GM11168 (cell line): Measurements from ENCODE around the gene JOSD1.

ENCODE experiments used
- in situ Hi-C: fragments of 300-500 bp; cut with MboI; formaldehyde crosslinking; loops from one replicate; pipeline ENCODE4 v1.12.0; 2022; ENCODE audit warnings: low sequenced_read_pairs; ENCODE audit not compliant: unreplicated experiment

JOSD1 gene

GRCh38 chr22:38733724-38734381 is 33.1 kb upstream of the JOSD1 start:
- in situ Hi-C loops: no loop called here

DNA sequence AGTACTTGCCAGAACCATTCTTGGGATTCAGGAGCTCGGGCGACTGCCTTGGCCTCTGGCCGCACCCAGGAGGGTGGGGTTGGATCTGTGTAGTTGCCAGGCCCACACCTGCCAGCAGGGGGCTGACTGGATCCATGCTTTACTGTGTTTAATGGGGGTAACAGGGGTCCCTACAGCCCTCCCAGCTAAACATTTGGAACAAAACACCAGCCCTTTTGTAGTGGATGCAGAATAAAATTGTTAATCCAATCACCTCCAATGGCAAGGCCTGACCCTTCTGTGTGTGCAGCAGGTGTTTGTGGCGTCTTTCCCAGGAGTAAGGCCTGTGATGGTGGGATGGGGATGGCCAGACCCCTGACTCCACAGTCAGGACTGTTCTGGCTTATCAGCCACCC is 32.6 kb upstream of the JOSD1 start:
- in situ Hi-C loops: no loop called here

- in situ Hi-C loops: no loop called here
Measured at GRCh38 chr22:38732251-38732815, 31.6 kb upstream of the JOSD1 start.

GRCh38 chr22:38731703-38732161 is 31.0 kb upstream of the JOSD1 start:
- in situ Hi-C loops: no loop called here

GRCh38 chr22:38730411-38730871 is 29.7 kb upstream of the JOSD1 start:
- in situ Hi-C loops: no loop called here

DNA sequence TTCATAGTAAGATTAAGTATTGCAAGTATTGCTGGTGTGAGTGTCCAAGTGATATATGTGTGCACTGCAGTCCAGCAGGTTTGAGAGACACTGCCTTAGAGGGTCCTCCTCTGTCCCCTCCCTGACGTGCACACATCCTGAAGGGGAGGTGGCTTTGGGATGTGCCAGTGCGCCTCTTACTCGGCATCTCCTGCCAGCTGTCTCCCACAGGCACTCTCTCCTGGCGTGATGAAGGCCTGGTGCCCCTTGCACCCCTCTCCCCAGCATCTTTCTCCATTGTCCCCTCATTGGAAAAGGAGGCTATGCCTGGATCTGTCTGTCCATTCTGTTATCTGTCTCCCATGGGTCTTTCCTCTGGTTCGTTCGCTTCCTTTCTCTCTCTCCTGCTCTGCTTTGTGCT is 29.2 kb upstream of the JOSD1 start:
- in situ Hi-C loops: no loop called here

GRCh38 chr22:38728871-38729796 is 28.4 kb upstream of the JOSD1 start:
- in situ Hi-C loops: no loop called here

- in situ Hi-C loops: no loop called here
Measured at GRCh38 chr22:38727530-38728451, 27.0 kb upstream of the JOSD1 start.

DNA sequence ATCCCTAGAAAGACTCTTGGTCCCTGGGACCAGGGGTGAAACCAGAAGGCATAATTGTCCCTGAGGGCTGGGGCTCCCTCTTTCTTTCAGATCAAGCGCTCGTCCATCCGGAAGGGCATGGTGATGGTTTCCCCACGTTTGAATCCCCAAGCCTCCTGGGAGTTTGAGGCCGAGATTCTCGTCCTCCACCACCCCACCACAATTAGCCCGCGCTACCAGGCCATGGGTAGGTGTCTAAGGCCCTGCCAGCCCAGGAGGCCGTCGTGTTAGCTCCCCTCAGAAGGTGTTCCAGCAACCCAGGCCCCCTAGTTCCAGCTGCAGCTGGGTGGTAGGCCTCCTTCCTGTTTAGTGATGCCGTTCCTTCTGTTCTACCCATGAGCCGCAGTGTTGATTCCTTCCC is 26.4 kb upstream of the JOSD1 start:
- in situ Hi-C loops: no loop called here

DNA sequence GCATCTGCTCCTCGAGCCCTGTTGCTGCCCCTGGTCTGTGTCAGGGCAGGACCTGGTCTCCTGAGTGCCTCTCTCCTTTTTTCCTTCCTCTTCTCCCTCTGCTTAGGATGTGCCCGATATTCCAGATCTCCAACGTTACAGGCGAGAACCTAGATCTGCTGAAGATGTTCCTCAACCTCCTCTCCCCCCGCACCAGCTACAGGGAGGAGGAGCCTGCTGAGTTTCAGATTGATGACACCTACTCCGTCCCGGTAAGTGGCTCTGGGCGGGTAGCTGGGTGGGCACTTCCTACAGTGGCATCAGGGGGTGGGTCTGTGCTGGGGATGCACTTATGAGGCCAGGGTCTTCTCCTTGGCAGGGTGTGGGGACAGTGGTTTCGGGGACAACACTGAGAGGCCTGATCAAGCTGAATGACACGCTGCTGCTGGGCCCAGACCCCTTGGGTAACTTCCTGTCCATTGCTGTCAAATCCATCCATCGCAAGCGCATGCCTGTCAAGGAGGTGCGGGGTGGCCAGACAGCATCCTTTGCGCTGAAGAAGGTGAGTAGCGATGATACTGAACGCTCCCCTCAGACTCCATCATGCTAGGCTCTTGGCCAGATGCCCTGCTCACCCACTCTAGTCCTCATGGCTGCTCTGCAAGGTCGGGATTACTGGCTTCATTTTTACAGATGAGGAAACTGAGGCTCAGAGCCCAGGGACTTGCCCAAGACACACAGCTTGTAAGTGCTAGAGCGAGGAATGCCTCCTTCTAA is 25.3 kb upstream of the JOSD1 start:
- in situ Hi-C loops: no loop called here

DNA sequence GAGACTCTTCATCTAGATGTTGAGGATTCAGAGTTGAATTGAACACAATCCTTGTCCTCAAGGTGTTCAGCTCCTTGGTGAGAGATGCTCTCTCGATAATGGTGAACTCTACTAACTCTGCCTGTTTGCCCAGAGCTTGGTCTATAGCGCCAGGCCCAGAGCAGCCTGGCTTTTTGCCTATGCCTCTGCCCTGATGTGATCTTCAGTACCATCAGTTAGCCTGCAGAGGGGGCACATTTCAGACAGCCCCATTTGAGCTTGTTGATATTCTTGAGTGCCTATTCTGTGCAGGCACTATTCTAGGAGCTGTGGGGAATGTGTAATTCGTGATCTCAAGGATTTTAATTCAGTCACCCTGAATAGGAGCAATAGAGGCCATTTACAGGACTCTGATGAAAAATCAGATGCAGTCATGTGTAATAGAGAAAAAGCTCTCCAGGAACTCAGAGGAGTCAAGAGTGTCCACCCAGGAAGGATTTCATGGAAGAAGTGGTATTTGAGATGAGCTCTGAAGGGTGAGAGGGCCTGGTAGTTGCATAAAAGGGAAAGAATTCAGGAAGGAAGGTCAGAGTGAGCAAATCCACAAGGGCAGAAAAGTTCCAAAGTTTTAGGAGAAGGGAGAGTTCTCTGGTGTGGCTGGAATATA is 24.3 kb upstream of the JOSD1 start:
- in situ Hi-C loops: no loop called here

- in situ Hi-C loops: no loop called here
Measured at GRCh38 chr22:38724176-38724575, 23.4 kb upstream of the JOSD1 start.

GRCh38 chr22:38721551-38721950 is 20.8 kb upstream of the JOSD1 start:
- in situ Hi-C loops: no loop called here

DNA sequence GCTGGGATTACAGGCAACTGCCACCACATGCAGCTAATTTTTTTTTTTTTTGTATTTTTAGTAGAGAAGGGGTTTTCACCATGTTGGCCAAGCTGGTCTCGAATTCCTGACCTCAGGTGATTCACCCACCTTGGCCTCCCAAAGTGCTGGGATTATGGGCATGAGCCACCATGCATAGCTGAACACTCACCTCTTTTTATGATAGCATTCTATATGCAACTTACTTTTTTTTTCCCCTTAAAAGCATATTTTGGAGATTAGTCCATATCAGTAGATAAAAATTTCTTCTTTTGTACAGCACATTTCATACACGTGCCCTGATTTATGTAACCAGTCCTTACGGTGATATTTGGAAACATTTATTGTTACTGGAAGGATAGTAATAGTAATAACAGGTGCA is 19.6 kb upstream of the JOSD1 start:
- in situ Hi-C loops: no loop called here

DNA sequence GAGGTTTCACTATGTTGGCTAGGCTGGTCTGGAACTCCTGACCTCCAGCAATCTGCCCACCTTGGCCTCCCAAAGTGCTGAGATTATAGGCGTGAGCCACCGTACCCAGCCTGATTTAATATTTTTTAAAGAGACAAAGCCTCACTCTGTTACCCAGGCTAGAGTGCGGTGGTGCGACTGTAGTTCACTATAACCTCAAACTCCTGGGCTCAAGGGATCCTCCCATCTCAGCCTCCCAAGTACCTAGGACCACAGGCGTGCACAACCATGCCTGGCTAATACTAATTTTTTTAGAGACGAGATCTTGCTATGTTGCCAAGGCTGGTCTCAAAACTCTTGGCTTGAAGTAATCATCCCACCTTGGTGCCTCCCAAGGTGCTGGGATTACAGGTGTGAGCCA is 18.5 kb upstream of the JOSD1 start:
- in situ Hi-C loops: no loop called here

- in situ Hi-C loops: no loop called here
Measured at GRCh38 chr22:38718414-38718813, 17.7 kb upstream of the JOSD1 start.

GRCh38 chr22:38717244-38717643 is 16.5 kb upstream of the JOSD1 start:
- in situ Hi-C loops: no loop called here

DNA sequence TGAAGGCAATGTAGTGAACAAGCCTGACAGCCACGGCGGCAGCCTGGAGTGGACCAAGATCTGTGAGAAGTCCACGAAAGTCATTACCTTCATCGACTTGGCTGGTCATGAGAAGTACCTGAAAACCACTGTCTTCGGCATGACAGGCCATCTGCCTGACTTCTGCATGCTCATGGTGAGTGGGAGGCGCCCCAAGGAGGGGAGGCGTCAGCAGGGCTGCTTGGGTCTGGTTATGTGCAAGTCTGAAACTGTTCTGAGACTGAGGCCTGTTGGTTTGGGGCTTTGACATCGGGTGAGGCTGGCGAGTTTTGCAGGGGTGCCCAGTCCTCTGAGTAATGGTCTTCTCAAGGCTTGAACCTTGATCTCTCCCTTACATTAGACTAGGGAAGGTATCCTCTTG is 16.1 kb upstream of the JOSD1 start:
- in situ Hi-C loops: no loop called here

- in situ Hi-C loops: no loop called here
Measured at GRCh38 chr22:38716271-38716670, 15.5 kb upstream of the JOSD1 start.
